Fibroblast of the aortic adventitia (primary cell): ENCODE data around the gene SRC. TPM values are rescaled to one million over a fixed set of nuclear protein-coding genes. Genes with fewer than 3 reads are reported as not detected.

Source experiments
- DNase-seq: peaks from one replicate; pipeline ENCODE4 v3.0.0-alpha.2; 2010; ENCODE audit warnings: low read depth
- H3K4me3 ChIP-seq: 2 replicates; pipeline ENCODE4 v1.5.1; 2011; ENCODE audit warnings: low read depth, mild to moderate bottlenecking, control low read depth, low read length, moderate library complexity
- CTCF ChIP-seq: IDR thresholded peaks from 2 replicates; pipeline ENCODE4 v1.5.1; 2011; ENCODE audit warnings: mild to moderate bottlenecking, low read length, control low read depth, inconsistent platforms; ENCODE audit not compliant: insufficient read depth
- total RNA-seq: library from RNA; depleted of rRNA; stranded (reverse); fragments of >200 nt; gene quantifications from 2 replicates; pipeline ENCODE4 v1.2.3, GENCODE V29; 2012; ENCODE audit warnings: low replicate concordance

Gene SRC
- total RNA-seq, 1 donor = 19.1 TPM

- no peak overlapping the region for H3K4me3 ChIP-seq
- TF ChIP-seq CTCF = no peak
- DNase-seq = no peak
Measured at GRCh38 chr20:37415118-37416085, 69.5 kb downstream of the SRC start.

GRCh38 chr20:37416100-37416847 lies 70.3 kb downstream of the SRC start:
- H3K4me3 ChIP-seq = no peak overlapping the region
- no peak for TF ChIP-seq CTCF
- no peak for DNase-seq

GRCh38 chr20:37416848-37417616 lies 71.1 kb downstream of the SRC start:
- DNase-seq = peak; percentile 25
- no peak for TF ChIP-seq CTCF
- H3K4me3 ChIP-seq = no peak overlapping the region

GRCh38 chr20:37417617-37418467 lies 71.9 kb downstream of the SRC start:
- no peak for TF ChIP-seq CTCF
- peak; percentile 56 for DNase-seq
- H3K4me3 ChIP-seq = no peak overlapping the region

- peak; percentile 24 for DNase-seq
- no peak overlapping the region for H3K4me3 ChIP-seq
- TF ChIP-seq CTCF = no peak
Measured at GRCh38 chr20:37418591-37419109, 72.7 kb downstream of the SRC start.
